Mesothelial cell of epicardium (in vitro differentiated cells): ENCODE measurements around the gene TET3. TPM values are rescaled to one million over a fixed set of nuclear protein-coding genes. Genes with fewer than 3 reads are reported as not detected.

Experiments
- DNase-seq, 2 experiments: peaks; one replicate each; pipeline ENCODE4 v3.0.0; 2021; ENCODE audit warnings: low spot score in 2 of 2; ENCODE audit not compliant: unreplicated experiment in 2 of 2
- H3K27ac Mint-ChIP-seq: 2 replicates; pipeline ENCODE4 v1.8.0; 2021; ENCODE audit warnings: mixed read lengths
- H3K27me3 Mint-ChIP-seq: 2 replicates; pipeline ENCODE4 v1.8.0; 2021; ENCODE audit warnings: low read depth, mixed read lengths
- H3K36me3 Mint-ChIP-seq: 2 replicates; pipeline ENCODE4 v1.8.0; 2021; ENCODE audit warnings: mixed read lengths
- H3K4me1 Mint-ChIP-seq: 2 replicates; pipeline ENCODE4 v1.8.0; 2021; ENCODE audit warnings: mixed read lengths
- H3K4me3 Mint-ChIP-seq: 2 replicates; pipeline ENCODE4 v1.8.0; 2021; ENCODE audit warnings: mild to moderate bottlenecking, moderate library complexity, mixed read lengths
- H3K9me3 Mint-ChIP-seq: 2 replicates; pipeline ENCODE4 v1.8.0; 2021; ENCODE audit warnings: mixed read lengths
- total RNA-seq: library from RNA; stranded (reverse); gene quantifications from 3 replicates; pipeline ENCODE4 v1.2.1, GENCODE V29; 2021
- TF ChIP-seq, protein P1 (sequence below): fragments of 200-600 bp; sonication (generic); IDR thresholded peaks from one replicate; pipeline ENCODE4 v1.5.0; 2021; ENCODE audit warnings: antibody characterized with exemption; ENCODE audit not compliant: unreplicated experiment

TET3 gene
- total RNA-seq, 1 donor from 2014 or later: 42.6 TPM

DNA sequence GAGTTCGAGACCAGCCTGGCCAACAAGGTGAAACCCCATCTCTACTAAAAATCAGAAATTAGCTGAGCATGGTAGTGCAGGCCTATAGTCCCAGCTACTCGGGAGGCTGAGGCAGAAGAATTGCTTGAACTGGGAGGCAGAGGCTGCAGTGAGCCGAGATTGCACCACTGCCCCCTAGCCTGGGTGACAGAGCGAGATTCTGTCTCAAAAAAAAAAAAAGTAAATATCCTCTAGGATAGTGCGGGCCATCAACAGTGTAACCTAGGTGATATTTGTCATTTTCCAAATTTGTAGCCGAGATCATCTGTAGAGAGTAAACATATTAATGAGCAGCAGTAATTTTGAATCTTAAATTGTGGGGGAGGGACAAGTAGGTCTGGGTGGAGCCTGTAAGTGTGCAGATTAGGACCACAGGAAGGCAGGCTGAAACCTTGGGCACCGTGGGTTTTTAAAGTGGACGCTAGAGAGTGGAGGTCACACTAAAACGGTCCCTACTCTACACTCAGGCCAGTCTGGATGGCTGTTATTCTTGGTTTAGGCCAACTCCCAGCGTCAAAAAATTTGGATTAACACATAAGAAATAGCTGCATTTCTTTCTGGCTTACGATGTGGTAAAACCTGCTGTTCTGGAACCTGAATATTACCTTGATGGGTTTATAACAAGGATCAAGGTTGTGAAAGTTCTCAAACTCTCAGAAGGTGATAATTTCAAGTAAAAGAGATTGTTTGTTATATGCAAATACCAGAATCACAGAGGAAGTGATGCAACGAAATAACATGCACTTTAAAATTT, 22.7 kb upstream of the TET3 start:
- DNase-seq: no peak
- Mint-ChIP-seq H3K4me3 (no peak overlapping the region), H3K27me3 (no peaks in the 10 kb centered on the region), H3K4me1 (peaks cover 8% of the 10 kb centered on the region), H3K36me3 (peaks cover 34% of the 10 kb centered on the region), H3K9me3 (peaks cover 7% of the 10 kb centered on the region), H3K27ac (no peak overlapping the region)
- TF ChIP-seq, protein P1, sequence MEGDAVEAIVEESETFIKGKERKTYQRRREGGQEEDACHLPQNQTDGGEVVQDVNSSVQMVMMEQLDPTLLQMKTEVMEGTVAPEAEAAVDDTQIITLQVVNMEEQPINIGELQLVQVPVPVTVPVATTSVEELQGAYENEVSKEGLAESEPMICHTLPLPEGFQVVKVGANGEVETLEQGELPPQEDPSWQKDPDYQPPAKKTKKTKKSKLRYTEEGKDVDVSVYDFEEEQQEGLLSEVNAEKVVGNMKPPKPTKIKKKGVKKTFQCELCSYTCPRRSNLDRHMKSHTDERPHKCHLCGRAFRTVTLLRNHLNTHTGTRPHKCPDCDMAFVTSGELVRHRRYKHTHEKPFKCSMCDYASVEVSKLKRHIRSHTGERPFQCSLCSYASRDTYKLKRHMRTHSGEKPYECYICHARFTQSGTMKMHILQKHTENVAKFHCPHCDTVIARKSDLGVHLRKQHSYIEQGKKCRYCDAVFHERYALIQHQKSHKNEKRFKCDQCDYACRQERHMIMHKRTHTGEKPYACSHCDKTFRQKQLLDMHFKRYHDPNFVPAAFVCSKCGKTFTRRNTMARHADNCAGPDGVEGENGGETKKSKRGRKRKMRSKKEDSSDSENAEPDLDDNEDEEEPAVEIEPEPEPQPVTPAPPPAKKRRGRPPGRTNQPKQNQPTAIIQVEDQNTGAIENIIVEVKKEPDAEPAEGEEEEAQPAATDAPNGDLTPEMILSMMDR: no peak

DNA sequence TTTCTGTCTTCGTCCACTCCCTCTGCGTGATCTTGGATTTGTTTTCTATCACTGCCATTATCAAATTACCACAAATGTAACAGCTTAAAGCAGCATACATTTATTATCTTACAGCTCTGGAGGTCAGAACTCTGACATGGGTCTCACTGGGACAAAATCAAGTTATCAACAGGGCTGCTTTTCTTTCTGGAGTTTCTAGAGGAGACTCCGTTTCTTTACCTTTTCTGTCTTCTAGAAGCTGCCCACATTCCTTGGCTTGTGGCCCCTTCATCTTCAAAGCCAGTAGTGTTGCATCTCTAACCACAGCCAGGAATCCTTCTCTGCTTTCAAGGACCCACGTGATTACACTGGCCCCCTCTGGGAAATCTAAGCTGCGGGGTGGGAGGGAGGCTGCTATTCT, 21.9 kb upstream of the TET3 start:
- Mint-ChIP-seq H3K4me3 (no peak overlapping the region), H3K9me3 (peaks cover 7% of the 10 kb centered on the region), H3K27me3 (no peaks in the 10 kb centered on the region), H3K4me1 (peaks cover 4% of the 10 kb centered on the region), H3K27ac (no peak overlapping the region), H3K36me3 (peaks cover 33% of the 10 kb centered on the region)
- no peak for DNase-seq
- TF ChIP-seq, protein P1: no peak

DNA sequence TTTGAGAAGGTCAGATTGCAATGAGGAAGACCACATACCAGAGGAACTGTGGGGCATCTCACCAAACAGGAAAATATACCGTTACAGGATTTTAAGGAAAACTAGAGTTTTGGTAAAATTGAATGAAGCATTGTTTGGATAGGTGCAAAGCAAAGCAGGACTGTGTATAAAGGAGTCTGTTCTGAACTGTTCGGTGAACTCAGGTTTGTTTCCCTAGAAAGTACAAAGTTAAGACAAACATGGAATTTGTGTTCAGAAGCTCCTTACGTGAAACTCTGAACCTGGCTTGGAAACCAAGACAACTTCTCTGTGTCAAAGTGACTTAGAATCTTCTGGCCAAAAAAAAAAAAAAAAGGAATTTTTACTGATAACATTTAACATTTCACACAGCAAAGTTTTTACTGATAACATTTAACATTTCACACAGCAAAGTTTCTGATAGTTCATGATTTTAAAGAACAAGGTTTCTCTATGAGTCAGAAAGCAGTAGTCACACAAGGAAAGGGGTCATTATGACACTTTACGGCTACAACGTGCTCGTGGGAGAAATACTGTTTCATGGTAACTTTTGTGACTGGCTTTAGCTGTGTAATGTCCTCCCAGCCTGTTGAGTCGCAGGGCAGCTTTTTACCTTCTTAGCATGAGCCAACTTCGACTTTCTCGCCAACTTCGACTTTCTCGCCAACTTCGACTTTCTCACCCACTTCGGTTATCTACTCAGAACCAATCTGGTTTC, 21.2 kb upstream of the TET3 start:
- Mint-ChIP-seq H3K9me3 (peaks cover 7% of the 10 kb centered on the region), H3K27ac (no peak overlapping the region), H3K4me1 (no peaks in the 10 kb centered on the region), H3K4me3 (no peak overlapping the region), H3K27me3 (no peaks in the 10 kb centered on the region), H3K36me3 (peaks cover 26% of the 10 kb centered on the region)
- TF ChIP-seq, protein P1: no peak
- no peak for DNase-seq

DNA sequence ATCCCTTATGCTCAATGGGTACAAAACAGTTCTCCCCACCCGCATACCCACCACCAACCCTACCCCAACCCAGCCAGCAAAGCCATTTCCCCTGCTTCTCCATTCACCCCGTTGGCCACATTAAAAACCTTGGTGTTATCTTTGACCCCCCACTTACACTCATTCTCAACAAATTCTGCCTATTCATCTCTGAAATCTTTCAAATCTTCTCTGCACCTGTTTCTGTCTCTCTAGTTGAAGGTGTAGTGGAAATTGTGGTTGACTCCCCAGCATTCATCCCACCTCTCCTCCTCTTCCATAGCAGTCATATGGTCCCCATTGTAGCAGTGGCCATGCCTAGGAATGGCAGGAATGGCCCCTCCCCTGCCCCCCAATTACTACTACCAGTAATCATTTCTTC, 20.5 kb upstream of the TET3 start:
- Mint-ChIP-seq H3K27ac (no peak overlapping the region), H3K4me3 (no peak overlapping the region), H3K9me3 (peaks cover 7% of the 10 kb centered on the region), H3K4me1 (no peaks in the 10 kb centered on the region), H3K36me3 (peaks cover 19% of the 10 kb centered on the region), H3K27me3 (no peaks in the 10 kb centered on the region)
- TF ChIP-seq, protein P1: no peak
- no peak for DNase-seq

DNA sequence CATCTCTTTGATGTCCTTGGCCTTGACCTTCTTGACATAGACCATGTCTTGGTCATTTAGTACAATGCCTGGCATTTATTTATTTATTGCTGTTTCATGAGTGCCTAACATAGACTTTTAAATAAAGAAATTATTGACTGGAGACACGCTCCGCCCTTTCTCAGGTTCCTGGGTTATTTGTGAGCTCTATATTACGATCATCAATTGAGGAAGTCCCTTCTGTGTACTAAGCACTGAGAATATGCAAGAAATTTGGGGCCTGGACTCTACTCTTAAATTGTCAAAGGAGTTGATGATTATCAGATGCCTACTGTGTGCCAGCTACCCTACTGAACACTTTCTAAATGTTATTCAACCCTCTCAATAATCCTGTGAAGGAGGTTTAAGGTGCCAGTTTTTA, 19.7 kb upstream of the TET3 start:
- no peak overlapping the region for H3K27ac Mint-ChIP-seq
- peaks cover 7% of the 10 kb centered on the region for H3K9me3 Mint-ChIP-seq
- no peak overlapping the region for H3K4me3 Mint-ChIP-seq
- H3K4me1 Mint-ChIP-seq: no peaks in the 10 kb centered on the region
- no peak for DNase-seq
- no peaks in the 10 kb centered on the region for H3K27me3 Mint-ChIP-seq
- TF ChIP-seq, protein P1: no peak
- peaks cover 14% of the 10 kb centered on the region for H3K36me3 Mint-ChIP-seq
